CD4-positive, alpha-beta T cell treated with Interferon gamma for 1 hour (primary cell): ENCODE measurements around the gene PRIM1.
A peak's percentile ranks its signal among the peaks of the same experiment; 100 is the strongest.
"Not testable (repeated sequence)": the region's sequence is repeated elsewhere in the genome, so short reads cannot be mapped to it uniquely, and the experiment has no call there.

Experiments used
- DNase-seq: peaks from one replicate; pipeline ENCODE4 v3.0.0-alpha.2; 2020

The PRIM1 gene

DNA sequence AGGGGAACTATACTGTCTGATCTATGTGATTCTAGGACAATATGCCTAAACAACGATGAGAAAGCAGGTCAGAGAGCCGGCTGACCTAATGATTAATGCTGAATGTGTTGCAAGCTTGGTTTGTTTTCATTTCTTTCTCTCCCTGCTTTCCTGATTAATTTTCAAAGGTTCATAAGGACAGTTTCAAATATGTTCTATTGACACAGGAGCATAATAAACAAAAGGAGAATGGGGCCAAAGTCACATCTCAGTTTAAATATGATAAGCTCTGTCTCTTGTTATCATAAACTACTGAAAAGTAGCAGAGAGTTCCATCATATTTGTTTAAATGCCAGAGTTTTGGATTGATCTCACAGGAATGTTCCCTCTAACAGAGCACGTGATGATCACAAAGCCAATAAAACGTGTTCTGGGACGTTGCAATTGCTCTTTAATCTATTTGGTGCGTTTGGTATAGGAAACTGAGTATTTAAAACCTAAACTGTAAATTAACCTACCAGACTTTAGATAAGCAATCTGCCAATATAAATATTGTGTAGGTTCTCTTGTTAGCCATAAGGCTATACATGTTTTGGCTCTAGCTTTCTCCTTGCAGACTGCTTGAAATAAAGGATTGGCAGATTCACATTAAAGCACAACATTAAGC lies 7.3 kb upstream of the PRIM1 start:
- no peak for DNase-seq

DNA sequence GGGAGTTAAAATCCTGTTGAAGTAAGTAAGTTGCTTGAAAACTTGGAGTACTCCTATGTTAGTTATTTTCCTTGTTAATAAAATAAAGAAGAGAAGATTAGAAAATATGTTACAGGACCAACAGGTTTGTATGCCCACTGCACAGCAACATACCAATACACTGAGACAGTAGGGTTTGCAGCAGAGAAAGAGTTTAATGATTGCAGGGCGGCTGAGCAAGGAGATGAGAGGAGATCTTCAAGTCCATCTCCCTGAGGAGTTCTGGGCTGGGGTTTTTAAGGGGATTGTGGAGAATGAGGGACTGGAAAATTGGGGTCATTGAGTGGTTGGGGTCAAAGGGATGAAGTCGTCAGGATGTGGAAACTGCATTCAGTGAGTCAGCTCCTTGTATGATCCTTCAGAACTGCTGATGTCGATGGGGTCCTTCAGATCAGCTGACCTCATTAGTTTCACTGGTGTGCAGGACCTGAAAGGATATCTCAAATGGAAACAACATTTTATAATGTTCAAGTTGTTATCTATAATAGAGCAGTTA lies 6.7 kb upstream of the PRIM1 start:
- DNase-seq = no peak

DNA sequence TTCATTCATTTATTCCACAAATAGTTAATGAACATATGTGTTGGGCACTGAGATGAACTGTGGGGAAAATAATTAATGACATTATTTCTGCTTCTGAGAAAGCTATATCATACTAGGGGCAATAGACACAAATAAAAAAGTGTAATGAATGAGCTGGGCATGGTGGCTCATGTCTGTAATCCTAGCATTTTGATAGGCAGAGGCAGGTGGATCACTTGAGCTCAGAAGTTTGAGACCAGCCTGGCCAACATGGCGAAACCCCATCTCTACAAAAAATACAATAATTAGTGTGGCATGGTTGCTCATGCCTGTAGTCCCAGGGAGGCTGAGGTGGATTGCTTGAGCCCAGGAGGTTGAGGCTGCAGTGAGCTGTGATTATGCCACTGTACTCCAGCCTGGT lies 5.8 kb upstream of the PRIM1 start:
- DNase-seq = not testable (repeated sequence)

DNA sequence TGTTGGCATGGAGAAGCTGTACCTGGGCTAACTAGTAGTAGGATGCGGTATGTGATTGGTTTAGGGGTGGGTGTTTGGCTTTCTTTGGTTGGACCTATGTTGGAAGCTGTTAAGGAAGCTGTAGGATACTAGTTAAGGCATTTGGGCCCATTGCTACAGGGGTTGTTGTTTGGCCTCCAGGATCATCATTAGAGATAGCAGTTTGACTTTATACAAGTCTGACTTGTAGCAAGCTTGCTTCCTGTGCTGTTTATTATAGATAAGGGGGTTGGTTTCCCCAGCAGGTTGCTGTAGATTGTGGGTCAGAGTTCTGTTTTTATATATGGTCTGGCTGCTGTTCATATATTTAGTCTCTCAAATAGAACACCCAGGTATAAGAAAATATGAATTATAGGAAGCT lies 1.4 kb upstream of the PRIM1 start:
- no peak for DNase-seq

DNA sequence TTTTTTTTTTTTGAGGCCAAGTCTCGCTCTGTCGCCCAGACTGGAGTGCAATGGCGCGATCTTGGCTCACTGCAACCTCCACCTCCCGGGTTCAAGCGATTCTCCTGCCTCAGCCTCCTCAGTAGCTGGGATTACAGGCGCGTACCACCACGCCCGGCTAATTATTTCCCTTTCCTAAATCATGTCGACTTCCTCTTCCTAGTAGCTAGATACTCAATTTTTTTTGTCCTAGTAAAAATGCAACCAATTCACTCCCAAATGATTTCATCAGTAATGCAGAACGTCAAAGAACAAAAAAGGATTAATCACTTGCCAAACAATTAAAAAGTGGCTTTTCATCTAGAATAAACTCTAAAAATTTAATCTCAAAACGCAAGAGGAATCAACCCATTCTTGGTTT lies 1.5 kb downstream of the PRIM1 start:
- not testable (repeated sequence) for DNase-seq

DNA sequence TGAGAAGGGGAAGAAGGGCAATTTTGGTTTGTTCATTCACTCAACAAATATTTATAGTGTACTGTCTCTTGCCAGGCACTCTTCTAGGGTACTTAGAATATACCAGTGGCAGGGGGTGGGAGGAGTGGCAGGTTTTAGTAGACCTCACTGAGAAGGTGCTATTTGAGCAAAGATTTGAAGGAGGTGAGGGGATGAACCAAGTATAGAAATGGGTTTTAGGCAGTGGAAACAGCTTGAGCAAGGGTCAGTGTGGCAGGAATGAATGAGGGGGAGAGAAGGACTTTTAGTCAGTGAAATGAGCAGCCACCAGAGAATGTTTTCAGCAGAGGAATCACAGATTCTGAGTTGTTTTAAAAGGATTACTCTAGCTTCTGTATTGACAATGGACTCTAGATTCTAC lies 2.3 kb downstream of the PRIM1 start:
- no peak for DNase-seq

DNA sequence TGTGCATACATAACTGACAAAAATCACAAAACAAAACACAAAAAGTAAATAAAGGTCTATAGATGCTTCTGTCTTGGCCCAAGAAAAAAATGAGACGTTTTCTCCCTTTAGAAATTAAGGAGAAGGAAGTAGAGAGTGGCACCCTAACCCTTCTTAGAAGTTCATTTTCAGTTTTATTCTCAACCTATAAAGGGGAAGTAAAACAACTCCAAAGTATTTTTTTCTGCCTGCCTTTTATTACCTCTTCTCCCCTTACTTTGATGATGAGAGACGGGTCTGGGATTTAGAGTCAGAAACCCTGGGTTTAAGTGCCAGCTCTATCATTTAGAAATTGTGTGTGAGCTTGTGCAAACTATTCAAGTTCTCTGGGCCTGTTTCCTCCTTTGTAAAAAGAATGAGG lies 2.8 kb downstream of the PRIM1 start:
- no peak for DNase-seq

DNA sequence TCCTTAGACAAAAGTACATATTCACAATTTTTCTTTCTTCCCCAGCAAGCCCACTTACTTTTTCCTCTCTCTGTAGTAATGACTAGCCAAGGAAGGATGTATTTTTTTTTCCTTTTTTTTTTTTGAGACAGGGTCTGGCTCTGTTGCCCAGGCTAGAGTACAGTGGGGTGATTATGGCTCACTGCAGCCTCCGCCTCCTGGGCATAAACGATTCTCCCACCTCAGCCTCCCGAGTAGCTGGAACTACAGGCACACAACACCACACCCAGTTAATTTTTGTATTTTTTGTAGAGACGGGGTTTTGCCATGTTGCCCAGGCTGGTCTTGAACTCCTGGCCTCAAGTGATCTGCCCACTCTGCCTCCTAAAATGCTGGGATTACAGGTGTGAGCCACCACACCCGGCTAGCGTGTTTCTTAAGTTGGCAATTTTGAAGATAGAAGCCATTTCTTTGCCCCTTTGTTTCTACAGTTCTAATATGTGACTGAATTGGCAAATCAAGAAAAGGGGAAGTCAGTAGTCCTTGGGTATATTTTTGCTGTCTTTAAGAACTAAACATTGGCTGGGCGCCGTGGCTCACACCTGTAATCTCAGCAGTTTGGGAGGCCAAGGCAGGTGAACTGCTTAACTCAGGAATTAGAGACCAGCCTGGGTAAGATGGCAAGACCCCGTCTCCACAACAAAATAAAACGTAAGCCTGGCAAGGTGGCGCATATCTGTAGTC lies 23.8 kb downstream of the PRIM1 start:
- DNase-seq = no peak

DNA sequence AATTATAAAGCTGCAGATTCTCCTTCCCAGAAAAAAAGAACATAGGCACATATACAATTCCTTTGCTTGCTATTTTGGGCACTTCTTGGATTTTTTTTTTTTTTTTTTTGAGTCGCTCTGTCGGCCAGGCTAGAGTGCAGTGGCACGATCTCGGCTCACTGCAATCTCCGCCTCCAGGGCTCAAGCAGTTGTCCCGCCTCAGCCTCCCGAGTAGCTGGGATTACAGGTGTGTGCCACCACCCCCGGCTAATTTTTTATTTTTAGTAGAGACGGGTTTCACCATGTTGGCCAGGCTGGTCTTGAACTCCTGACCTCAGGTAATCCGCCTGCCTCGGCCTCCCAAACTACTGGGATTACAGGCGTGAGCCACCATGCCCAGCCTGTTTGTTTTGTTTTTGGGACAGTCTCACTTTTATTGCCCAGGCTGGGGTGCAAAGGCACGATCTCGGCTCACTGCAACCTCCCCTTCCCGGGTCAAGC lies 25.9 kb downstream of the PRIM1 start:
- DNase-seq = not testable (repeated sequence)

DNA sequence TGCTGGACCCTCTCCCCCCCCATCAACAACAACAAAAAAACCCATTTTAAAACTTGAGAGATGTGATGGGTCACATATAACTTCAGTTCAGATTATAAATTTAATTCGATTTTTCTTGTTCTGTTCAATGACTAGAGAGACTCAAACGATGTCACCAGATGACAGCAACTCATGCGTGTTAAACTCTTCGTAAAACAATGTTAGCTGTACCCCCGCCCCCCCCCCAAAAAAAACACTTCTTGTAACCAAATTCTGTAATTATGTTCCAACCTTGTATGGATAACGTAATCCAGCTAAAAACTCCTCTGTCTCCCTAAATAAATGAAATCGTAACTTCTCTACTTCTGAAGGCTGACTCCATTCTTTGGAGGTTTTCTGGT lies 26.4 kb downstream of the PRIM1 start:
- no peak for DNase-seq

DNA sequence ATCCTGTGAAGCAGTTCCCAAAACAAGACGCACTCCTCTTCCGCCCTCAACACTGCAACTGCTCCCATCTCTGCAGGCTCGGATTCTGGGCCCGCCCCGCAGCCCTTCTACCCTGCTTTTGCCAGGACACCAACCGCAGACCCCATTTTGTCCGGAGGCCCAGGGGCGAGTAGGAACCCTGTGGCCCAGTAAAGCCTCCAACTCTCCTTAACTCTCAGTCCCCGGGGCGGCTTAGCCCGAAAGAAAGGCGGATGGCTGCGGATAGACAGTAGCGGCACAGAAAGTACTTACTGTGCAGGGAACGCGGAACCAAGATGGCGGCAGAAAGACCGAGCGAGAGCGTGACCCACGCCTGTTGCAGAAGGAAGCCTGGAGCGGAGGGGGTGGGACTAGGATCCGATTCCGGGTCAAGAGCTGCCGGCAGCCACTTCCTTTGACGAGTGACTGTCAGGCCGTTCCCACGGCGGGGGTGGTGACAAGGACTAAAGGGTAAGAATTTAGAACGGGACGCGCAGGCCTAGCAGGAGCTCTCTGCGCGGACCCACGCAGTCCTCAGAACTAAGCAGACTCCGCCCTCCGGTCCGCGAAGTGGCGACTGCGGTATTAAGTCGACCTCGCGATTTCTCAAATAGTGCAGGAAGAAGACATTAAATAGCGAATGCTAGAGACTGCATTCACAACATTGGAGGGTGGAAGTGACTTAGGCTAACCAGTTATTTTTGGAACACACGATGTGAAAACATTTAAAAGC lies 27.0 kb downstream of the PRIM1 start, which contains the start of gene NACA:
NACA (minus strand) TSS at position 328 of the 751 bp plus-strand sequence. CDS start 778 bp downstream, outside the sequence.
- peak; percentile 98 for DNase-seq

DNA sequence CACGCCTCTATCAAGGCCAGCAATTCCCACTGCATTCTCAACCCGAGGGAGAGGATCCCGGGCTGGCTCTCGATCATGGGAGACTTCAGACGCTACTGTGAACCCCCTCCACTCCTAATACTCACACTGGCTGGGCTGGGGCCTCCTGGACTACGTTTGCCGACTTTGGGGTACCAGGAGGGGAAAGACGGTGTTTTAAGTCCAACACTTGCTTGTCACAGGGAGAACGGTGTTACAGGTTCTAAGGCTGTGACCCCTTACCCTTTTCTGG lies 27.5 kb downstream of the PRIM1 start:
- no peak for DNase-seq

DNA sequence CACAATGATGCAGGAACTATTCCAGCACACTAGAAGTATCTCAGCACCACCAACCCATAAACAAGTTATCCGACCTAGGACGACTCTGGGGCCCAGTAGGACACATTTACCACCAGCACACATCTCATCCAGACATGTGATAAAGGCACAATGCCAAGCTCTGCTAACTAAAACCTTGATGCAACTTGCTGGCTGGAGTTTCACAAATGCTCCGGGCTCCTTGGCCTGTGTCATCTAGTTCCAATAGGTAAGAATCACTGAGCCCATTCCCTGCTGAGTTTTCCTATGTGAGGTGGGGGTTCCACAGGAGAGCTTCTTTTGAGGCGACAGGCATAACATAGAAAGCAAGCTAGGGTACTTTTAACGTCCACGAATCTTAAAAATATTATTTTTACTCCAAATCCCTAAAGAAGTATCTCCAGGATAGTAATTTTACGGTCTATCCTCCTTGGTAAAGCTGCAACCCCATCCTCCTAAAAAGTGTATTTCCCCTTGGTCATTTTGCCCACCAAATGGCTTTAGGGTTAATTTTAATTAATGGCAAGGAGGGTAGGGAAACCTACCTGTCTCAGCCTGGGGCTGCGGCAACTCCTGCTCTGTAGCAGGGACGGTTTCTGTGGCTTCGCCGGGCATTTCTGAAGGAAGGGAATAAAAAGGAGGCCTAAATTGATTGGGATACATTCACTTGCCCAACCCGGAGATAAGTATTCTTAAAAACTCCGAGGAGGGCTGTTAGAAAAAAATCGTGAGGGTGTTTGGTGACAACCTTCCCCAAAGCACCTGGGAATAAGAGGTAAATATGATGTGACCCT lies 28.0 kb downstream of the PRIM1 start:
- DNase-seq = no peak

DNA sequence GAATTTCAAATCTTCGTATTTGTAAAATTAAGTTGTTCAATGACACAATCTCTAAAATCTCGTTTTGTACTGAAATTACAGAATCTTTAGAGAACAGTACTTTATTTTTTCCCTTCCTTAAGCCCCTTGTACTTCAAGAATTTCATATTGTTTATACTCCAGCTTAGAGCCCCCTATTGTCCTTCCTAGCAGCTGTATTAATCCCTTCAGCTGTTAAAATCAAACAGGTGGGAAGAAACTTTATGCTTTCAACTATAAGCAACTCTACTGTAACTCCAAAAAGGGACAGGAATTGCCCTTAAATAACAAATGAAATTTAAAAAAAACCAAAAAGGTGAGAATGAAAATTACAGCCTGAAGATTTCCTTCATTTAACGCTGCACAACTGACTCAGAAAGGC lies 28.8 kb downstream of the PRIM1 start:
- DNase-seq = no peak

DNA sequence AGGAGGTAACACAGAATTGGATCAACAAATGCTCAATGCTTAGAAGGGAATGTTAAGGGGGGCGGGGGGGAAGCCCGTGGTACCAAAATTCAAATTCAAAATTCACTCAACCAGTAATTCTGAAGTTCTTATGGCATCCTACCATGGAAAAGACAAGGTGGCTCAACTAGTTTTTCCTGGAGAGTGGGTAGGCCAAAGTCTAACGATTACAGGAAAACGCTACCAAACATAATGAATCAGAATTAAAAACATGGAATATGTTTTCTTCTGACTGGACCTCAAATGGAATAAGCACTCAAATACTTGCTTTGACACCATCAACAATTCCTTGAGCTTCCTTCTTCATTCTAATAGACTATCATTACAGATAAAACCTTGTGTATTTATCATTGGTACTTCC lies 29.3 kb downstream of the PRIM1 start:
- no peak for DNase-seq

DNA sequence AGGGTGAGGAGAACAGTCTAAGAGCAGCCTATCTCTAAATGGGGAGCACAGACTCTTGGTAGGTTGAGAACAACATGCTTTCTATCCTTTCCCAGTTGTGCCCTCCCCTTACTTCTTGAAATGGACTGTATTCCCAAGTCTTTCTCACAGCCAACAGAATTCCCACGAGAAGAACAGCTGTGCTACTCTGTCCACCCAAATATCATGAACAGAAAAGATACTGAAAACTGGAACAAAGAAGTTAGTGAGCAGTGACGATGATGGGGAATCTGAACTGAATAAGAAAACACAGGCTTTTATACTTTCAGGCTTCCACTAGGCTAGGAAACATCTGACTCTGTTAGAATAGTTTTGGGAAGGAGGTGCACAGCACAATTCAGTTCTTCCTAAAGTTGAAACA lies 30.4 kb downstream of the PRIM1 start:
- no peak for DNase-seq

DNA sequence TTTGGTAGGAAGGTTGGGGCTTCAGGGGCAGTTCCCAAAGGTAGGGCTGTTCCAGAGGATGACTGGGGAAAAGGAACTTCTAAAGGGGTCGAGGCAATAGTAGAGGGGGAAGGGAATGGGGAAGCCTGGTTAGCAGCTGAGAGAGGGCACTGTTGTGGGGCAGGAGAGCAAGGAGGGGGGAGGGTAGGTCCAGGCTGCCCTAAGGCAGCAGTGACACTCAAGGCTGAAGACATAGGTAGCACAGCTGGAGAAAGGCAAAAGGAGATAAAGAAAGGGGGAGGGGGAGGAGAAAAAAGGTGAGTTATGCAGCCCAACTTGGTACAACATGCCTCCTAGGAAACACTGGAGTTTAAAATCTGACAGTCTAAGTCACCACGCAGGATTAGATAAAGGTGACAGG lies 30.9 kb downstream of the PRIM1 start:
- no peak for DNase-seq

DNA sequence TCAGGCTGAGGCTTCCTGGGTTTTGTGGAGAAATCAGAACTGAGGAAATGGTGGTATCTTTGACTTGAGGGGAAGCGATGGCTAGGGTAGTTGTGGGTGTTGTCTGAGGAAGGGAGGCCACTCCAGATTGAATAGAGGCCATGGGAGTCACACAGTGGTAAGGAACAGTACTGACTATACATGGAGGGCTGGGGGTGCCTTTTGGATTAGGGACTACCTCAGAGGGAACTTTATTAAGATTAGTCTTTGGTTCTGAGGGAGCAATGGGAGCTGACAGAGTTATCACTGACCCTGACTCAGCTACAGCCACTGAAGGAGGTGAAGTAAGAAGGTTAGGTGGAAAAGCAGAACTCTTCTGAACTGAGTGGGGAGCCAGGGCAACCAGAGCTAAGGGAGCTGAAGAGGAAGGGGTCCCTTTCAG lies 31.4 kb downstream of the PRIM1 start:
- no peak for DNase-seq

DNA sequence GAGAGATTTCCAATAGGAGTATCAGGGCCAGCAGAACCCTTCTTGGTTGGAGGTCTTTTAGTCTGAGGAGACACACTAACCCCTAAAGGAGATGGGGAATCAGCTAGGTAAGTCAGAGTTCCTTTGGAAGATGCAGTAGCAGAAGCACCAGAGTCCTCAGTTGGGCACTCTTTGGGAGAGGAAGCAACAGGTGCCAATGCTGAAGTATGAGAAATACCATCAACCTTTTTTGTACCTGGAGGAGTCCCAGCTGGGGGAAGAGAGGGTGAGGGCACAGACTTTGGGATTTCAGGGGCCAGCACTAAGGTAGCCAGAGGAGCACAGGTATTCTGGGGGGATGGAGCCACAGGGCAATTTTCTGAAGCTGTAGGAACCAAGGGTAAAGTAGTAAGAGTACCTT lies 33.1 kb downstream of the PRIM1 start:
- DNase-seq = no peak

DNA sequence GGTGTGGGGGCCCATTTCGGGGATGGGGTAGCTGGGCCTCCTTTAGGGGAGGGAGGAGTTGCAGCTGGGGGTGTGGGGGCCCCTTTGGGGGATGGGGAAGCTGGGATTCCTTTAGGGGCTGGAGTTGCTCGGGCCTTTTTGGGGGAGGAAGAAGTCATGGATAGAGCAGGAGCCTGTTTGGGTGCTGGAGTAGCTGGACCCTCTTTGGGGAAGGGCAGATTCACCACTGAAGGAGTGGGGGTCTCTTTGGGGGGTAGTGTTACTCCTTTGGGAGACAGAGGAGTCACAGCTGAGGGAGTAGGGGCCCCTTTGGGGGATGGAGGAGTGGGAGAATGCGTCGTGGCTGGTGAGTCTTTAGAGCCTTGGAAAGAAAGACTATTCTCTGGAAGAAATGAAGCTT lies 33.5 kb downstream of the PRIM1 start:
- no peak for DNase-seq

DNA sequence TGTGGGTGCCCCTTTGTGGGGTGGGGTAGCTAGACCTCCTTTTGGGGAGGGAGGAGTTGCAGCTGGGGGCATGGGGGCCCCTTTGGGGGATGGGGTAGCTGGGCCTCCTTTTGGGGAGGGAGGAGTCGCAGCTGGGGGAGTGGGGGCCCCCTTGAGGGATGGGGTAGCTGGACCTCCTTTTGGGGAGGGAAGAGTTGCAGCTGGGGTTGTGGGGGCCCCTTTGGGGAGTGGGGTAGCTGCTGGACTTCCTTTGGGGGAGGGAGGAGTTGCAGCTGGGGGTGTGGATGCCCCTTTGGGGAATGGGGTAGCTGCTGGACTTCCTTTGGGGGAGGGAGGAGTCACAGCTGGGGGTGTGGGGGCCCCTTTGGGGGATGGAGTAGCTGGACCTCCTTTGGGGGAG lies 34.0 kb downstream of the PRIM1 start:
- DNase-seq = no peak

DNA sequence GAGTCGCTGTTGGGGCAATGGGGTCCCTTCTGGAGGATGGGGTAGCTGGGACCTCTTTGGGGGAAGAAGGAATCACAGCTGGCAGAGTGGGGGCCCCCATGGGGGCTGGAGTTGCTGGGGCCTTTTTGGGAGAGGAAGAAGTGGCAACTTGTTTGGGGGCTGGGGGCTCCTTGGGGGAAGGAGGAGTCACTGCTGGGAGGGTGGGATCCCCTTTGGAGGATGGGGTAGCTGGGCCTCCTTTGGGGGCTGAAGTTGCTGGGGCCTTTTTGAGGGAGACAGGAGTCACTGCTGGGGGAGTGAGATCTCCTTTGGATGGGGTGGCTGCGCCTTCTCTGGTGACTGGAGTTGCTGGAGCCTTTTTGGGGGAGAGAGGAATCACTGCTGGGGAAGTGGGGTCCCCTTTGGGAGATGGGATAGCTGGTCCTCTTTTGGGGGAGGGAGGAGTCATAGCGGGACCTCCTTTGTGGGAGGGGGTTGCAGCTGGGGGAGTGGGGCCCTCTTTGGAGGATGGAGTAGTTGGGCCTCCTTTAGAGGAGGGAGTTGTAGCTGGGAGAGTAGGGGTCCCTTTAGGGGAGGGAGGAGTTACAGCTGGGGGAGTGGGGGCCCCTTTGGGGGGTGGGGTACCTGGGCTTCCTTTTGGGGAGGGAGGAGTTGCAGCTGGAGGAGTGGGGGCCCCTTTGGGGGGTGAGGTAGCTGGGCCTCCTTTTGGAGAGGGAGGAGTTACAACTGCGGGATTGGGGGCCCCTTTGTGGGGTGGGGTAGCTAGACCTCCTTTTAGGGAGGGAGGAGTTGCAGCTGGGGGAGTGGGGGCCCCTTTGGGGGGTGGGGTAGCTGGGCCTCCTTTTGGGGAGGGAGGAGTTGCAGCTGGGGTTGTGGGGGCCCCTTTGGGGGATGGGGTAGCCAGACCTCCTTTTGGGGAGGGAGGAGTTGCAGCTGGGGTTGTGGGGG lies 34.9 kb downstream of the PRIM1 start:
- no peak for DNase-seq
